GM12873 (cell line): Measurements from ENCODE around the gene FGR.

Source experiments
- CTCF ChIP-seq: IDR thresholded peaks from 2 replicates; pipeline ENCODE4 v1.5.1; 2012; ENCODE audit warnings: low read depth, mild to moderate bottlenecking, moderate library complexity, low read length, control low read depth; ENCODE audit not compliant: insufficient read depth; ENCODE audit errors: missing control alignments

Gene FGR

GRCh38 chr1:27662707-27663393, 27.9 kb upstream of the FGR start:
- peak; percentile 87 for TF ChIP-seq CTCF

- TF ChIP-seq CTCF, result no peak
These were observed 27.3 kb upstream of the FGR start for GRCh38 chr1:27662261-27662660.

GRCh38 chr1:27661412-27662075, 26.6 kb upstream of the FGR start:
- no peak for TF ChIP-seq CTCF

GRCh38 chr1:27660300-27660835, 25.4 kb upstream of the FGR start:
- TF ChIP-seq CTCF, result no peak

GRCh38 chr1:27659497-27660299, 24.7 kb upstream of the FGR start:
- TF ChIP-seq CTCF, result no peak

GRCh38 chr1:27658951-27659496, 24.0 kb upstream of the FGR start:
- no peak for TF ChIP-seq CTCF

- TF ChIP-seq CTCF, result peak; percentile 35
These were observed 21.3 kb upstream of the FGR start for GRCh38 chr1:27656157-27656893.
